Measurements from ENCODE around the gene INTS1.

Gene INTS1

DNA sequence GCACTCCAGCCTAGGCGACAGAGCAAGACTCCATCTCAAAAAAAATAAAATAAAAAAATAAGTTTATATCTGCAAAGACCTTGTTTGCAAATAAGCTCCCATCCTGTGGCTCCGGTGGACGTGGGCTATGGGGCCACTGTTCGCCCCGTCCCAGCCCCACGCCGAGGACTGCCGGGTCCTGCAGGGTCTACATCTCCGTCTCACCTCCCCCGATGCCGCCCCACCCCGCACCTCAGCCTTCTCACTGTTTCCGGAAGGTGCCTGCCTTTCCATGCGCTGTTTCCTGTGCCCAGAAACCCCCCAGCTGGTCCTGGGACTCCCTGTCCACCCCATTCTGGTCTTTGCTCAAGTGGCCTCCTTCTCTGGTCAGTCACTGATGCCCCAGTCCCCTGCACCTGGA, 5.0 kb upstream of the INTS1 start:
- no peak overlapping the region for H2AFZ ChIP-seq (ENCODE audit: low read length)
- peaks cover 72% of the 10 kb centered on the region for H3K4me1 ChIP-seq (ENCODE audit: insufficient read depth, low read length, severe bottlenecking)
- TF ChIP-seq CTCF (IDR thresholded peaks at IDR 0.05; ENCODE audit: low read length) (no peak), EZH2 (IDR thresholded peaks at IDR 0.05; ENCODE audit: borderline replicate concordance, low read length) (no peak)
- no peaks in the 10 kb centered on the region for H3K9me3 ChIP-seq (ENCODE audit: low read length)
- H3K4me3 ChIP-seq (ENCODE audit: low read depth, low read length, poor library complexity, severe bottlenecking): no peak overlapping the region
- H3K27me3 ChIP-seq (ENCODE audit: insufficient read depth, low read length): no peaks in the 10 kb centered on the region
- H3K4me2 ChIP-seq (ENCODE audit: low read length): no peak overlapping the region
- H3K9me2 ChIP-seq (ENCODE audit: low read depth, low read length): no peaks in the 10 kb centered on the region
- H3K36me3 ChIP-seq (ENCODE audit: insufficient read depth, low read length): no peaks in the 10 kb centered on the region
- H3K27ac ChIP-seq (ENCODE audit: low read depth, low read length, poor library complexity, severe bottlenecking): peak overlapping the region; percentile 96
- no peaks in the 10 kb centered on the region for H3K79me2 ChIP-seq (ENCODE audit: insufficient read depth, low read length)
- no peak overlapping the region for H3K9ac ChIP-seq (ENCODE audit: low read length)
- H3F3A ChIP-seq (ENCODE audit: insufficient read depth, low read length): peaks cover 9% of the 10 kb centered on the region
- H4K20me1 ChIP-seq (ENCODE audit: insufficient read depth, low read length): no peaks in the 10 kb centered on the region

DNA sequence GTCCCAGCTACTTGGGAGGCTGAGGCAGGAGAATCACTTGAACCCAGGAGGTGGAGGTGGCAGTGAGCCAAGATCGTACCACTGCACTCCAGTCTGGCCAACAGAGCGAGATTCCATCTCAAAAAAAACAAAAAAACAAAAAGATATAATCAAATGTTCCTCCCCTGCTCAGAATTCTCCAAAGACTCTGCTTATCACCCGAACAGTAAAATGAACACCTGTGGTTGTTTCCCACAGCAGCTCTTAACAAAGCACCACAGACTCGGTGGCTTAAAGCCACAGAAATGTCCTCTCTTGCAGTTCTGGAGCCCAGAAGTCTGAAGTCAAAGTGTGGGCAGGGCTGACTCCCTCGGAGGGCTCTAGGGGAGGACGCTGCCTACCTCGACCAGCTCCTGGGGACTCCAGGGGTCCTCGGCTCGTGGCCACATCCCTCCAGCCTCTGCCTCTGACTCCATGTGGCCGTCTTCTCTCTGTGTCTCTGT, 4.1 kb upstream of the INTS1 start:
- H3F3A ChIP-seq (ENCODE audit: insufficient read depth, low read length): peaks cover 9% of the 10 kb centered on the region

GRCh38 chr7:1505731-1506550, 1.8 kb upstream of the INTS1 start:
- TF ChIP-seq CTCF (IDR thresholded peaks at IDR 0.05; ENCODE audit: low read length): no peak
- TF ChIP-seq EZH2 (IDR thresholded peaks at IDR 0.05; ENCODE audit: borderline replicate concordance, low read length): no peak
- no peaks in the 10 kb centered on the region for H4K20me1 ChIP-seq (ENCODE audit: insufficient read depth, low read length)
- H2AFZ ChIP-seq (ENCODE audit: low read length): no peak overlapping the region
- H3K9me3 ChIP-seq (ENCODE audit: low read length): no peaks in the 10 kb centered on the region
- H3K79me2 ChIP-seq (ENCODE audit: insufficient read depth, low read length): 0 out of 2 replicates have a peak, but pooled peaks cover 8% of the 10 kb centered on the region
- peaks cover 65% of the 10 kb centered on the region for H3K4me1 ChIP-seq (ENCODE audit: insufficient read depth, low read length, severe bottlenecking)
- H3K36me3 ChIP-seq (ENCODE audit: insufficient read depth, low read length): peaks cover 16% of the 10 kb centered on the region; the same call in 1 of the 2 replicates
- H3K9me2 ChIP-seq (ENCODE audit: low read depth, low read length): no peaks in the 10 kb centered on the region
- peak overlapping the region; percentile 96 for H3K27ac ChIP-seq (ENCODE audit: low read depth, low read length, poor library complexity, severe bottlenecking)
- no peaks in the 10 kb centered on the region for H3K27me3 ChIP-seq (ENCODE audit: insufficient read depth, low read length)
- peak overlapping the region; percentile 73 for H3K9ac ChIP-seq (ENCODE audit: low read length)
- H3F3A ChIP-seq (ENCODE audit: insufficient read depth, low read length): peaks cover 9% of the 10 kb centered on the region
- peak overlapping the region; percentile 97 for H3K4me3 ChIP-seq (ENCODE audit: low read depth, low read length, poor library complexity, severe bottlenecking)
- H3K4me2 ChIP-seq (ENCODE audit: low read length): peak overlapping the region; percentile 96

More for the DNA sequence above, 4.1 kb upstream of the INTS1 start:
- Histone ChIP-seq H3K27ac (ENCODE audit: low read depth, low read length, poor library complexity, severe bottlenecking) (peak overlapping the region; percentile 96), H3K9me2 (ENCODE audit: low read depth, low read length) (no peaks in the 10 kb centered on the region), H3K4me2 (ENCODE audit: low read length) (no peak overlapping the region), H3K27me3 (ENCODE audit: insufficient read depth, low read length) (no peaks in the 10 kb centered on the region), H3K4me3 (ENCODE audit: low read depth, low read length, poor library complexity, severe bottlenecking) (no peak overlapping the region), H2AFZ (ENCODE audit: low read length) (no peak overlapping the region), H4K20me1 (ENCODE audit: insufficient read depth, low read length) (no peaks in the 10 kb centered on the region), H3K9me3 (ENCODE audit: low read length) (no peaks in the 10 kb centered on the region), H3K36me3 (ENCODE audit: insufficient read depth, low read length) (no peaks in the 10 kb centered on the region), H3K79me2 (ENCODE audit: insufficient read depth, low read length) (0 out of 2 replicates have a peak, but pooled peaks cover 5% of the 10 kb centered on the region), H3K4me1 (ENCODE audit: insufficient read depth, low read length, severe bottlenecking) (peaks cover 72% of the 10 kb centered on the region), H3K9ac (ENCODE audit: low read length) (peak overlapping the region; percentile 3; the same call in 1 of the 2 replicates)
- TF ChIP-seq CTCF (IDR thresholded peaks at IDR 0.05; ENCODE audit: low read length): no peak
- TF ChIP-seq EZH2 (IDR thresholded peaks at IDR 0.05; ENCODE audit: borderline replicate concordance, low read length): no peak

Measured in OCI-LY1 (cell line).